WERI-Rb-1 (cell line): Measurements from ENCODE around the gene TALDO1.

Source experiments
- DNase-seq: peaks from one replicate; pipeline ENCODE4 v3.0.0-alpha.2; 2020
- H3K27ac ChIP-seq: fragments of 250-450 bp; sonication (Bioruptor Pico); 2 replicates; pipeline ENCODE4 v1.5.1; 2020; ENCODE audit warnings: mild to moderate bottlenecking, moderate library complexity
- H3K27me3 ChIP-seq: fragments of 250-450 bp; sonication (Bioruptor Pico); 2 replicates; pipeline ENCODE4 v1.5.1; 2021; ENCODE audit warnings: mild to moderate bottlenecking, low read depth, moderate library complexity; ENCODE audit not compliant: insufficient read depth, severe bottlenecking
- H3K36me3 ChIP-seq: fragments of 250-450 bp; sonication (Bioruptor Pico); 2 replicates; pipeline ENCODE4 v1.5.1; 2020; ENCODE audit warnings: mild to moderate bottlenecking, moderate library complexity
- H3K4me3 ChIP-seq: 2 replicates; pipeline ENCODE4 v1.5.1; 2011; ENCODE audit warnings: low read depth, mild to moderate bottlenecking, control low read depth, low read length
- H3K9me3 ChIP-seq: fragments of 250-450 bp; sonication (Bioruptor Pico); 2 replicates; pipeline ENCODE4 v1.5.1; 2021; ENCODE audit warnings: mild to moderate bottlenecking, moderate library complexity; ENCODE audit not compliant: severe bottlenecking
- CTCF ChIP-seq: IDR thresholded peaks from 2 replicates; pipeline ENCODE4 v1.5.1; 2011; ENCODE audit warnings: low read depth, mild to moderate bottlenecking, control low read depth, inconsistent platforms, low read length

TALDO1 gene

DNA sequence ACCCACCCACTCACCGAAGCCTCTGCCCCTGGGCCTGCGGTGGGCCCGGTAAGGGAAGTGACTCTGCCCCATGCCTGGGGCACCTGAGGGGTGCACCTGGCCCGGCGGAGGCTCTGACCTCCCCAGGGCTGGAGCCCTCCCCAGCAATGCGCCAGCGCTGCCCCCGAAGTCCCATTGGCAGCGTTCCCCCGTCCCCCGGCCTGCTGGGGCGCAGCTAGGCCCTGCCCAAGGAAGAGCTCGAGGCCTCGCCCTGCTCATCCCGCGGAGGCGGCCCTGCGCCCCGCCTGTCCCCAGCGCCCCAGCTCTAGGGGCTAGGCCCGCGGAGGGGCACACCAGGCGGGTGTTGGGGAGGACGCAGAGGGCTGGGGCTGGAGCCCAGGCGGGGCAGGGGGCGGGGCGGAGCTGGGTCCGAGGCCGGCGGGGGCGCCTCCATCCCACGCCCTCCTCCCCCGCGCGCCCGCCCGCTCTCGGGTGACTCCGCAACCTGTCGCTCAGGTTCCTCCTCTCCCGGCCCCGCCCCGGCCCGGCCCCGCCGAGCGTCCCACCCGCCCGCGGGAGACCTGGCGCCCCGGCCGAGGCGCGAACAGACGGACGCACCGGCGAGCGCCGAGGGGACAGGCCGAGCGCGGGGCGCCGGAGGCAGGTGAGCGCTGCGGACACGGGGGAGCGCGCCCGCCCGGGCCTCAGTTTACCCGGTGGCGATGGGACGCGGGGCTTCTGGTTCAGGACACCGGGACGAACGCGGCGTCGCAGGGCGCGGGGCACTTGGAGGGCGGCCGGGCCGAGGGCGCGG, 41.4 kb upstream of the TALDO1 start, which contains the start of gene EPS8L2:
Gene EPS8L2 (plus strand): TSS at position 586 of the 793 bp plus-strand sequence. CDS start 3,177 bp downstream, outside the sequence.
- TF ChIP-seq CTCF, result no peak
- Histone ChIP-seq H3K27ac (peak within 1 kb of the TSS; percentile 68), H3K4me3 (no peak within 1 kb of the TSS), H3K9me3 (no peaks in the 10 kb centered on the region), H3K27me3 (no peaks in the 10 kb centered on the region), H3K36me3 (no peaks in the 10 kb centered on the region; the same call in 1 of the 2 replicates)
- DNase-seq, result no peak

GRCh38 chr11:706439-706956, 40.8 kb upstream of the TALDO1 start:
- H3K27me3 ChIP-seq, result no peaks in the 10 kb centered on the region
- TF ChIP-seq CTCF, result no peak
- no peak overlapping the region for H3K4me3 ChIP-seq
- H3K9me3 ChIP-seq, result no peaks in the 10 kb centered on the region
- H3K27ac ChIP-seq, result peak overlapping the region; percentile 68
- no peak for DNase-seq
- no peaks in the 10 kb centered on the region; the same call in 1 of the 2 replicates for H3K36me3 ChIP-seq

DNA sequence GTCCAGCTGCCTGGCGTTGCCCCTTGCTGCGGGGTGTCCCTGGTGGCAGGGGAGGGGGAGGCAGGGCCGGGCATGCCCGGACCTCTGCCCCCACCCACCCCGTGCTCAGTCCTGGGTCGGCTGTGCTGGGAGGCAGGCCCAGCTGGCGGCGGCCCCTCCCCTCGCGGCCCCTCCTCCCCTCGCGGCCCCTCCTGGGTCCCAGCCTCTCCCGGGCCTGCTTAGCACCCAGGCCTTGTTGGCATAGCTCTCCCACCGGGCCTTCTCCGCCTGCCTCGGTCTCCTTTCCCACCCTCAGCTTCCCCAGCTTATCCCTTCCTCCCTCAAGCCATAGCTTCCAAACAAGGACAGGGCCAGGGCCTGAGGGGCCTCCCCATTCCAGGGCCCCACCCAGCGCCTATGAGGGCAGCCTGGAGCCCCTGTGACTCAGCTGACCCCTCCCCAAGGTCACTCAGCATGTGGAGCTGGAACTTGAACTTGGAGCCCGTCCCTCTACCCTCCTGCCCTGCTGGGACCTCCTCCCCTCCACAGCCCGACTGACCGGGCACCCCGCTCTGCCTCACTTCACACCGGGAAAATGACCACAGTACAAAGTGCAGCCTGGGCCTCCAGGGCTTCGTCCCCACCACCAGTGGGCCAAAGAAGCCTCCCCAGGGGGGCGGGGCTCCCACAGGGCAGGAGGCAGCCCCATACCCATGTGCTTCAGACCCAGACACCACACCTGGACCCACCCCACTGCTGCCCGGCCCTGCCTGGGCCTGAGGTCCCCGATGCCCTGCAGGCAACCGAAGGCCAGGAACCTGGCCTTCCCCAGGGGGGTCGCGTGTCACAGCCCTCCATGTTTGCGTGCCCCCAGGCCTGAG, 40.1 kb upstream of the TALDO1 start:
- Histone ChIP-seq H3K9me3 (no peaks in the 10 kb centered on the region), H3K27ac (peak overlapping the region; percentile 68), H3K4me3 (no peak overlapping the region), H3K27me3 (no peaks in the 10 kb centered on the region), H3K36me3 (no peaks in the 10 kb centered on the region)
- peak; percentile 47; the same call in 1 of the 2 replicates for TF ChIP-seq CTCF
- DNase-seq, result peak; percentile 71

DNA sequence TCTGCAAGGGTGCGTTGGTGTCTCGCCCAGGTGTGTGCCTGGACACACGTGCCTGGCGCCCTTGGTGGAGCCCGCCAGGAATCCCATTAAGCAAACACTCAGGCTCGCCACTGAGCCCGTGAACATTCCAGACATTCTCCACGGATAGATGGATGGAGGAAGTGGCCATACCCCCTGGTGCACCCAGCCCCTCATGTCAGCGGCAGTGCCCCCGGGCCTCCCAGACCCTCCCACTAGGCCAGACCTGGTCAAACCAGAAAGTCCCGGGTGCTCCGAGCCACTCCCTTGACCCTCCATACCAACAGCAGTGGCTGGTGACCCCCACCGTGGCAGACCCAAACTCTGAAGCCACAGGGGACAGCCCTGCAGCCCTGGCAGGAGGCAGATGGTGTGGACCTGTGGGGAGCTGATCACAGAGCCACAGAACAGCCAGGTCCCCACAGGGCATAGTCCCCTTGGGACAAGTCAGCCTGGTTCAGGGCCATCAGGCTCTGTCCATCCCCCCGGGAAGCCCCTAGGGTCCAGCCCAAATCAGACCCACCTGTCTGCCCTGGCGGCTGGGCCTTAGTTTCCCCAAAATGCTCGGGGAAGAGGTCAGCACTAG, 39.3 kb upstream of the TALDO1 start:
- Histone ChIP-seq H3K27me3 (no peaks in the 10 kb centered on the region), H3K4me3 (no peak overlapping the region)

DNA sequence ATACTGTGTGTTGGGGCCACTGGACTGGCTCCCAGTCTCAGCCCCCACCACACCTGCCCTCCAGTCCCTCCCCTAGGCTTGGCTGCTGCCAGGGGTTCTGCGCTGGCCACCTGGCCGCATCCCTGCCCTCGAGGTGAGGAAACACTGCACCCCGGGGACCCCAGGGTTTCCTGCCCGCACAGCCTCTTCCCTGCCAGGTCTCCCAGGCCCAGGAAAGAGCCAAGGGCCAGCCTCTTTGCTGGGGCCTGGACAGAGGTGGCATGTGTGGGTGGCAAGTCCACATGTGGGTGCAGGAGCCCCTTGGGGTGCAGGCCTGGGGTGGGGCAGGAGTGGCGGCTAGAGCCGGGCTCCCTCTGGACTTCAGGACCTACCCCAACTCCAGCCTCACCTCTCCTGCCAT, 38.8 kb upstream of the TALDO1 start:
- no peak for TF ChIP-seq CTCF
- no peaks in the 10 kb centered on the region for H3K27me3 ChIP-seq
- H3K27ac ChIP-seq, result no peak overlapping the region
- no peaks in the 10 kb centered on the region for H3K36me3 ChIP-seq
- no peaks in the 10 kb centered on the region for H3K9me3 ChIP-seq
- no peak for DNase-seq
- no peak overlapping the region for H3K4me3 ChIP-seq

More for the DNA sequence above, 39.3 kb upstream of the TALDO1 start:
- no peak for TF ChIP-seq CTCF
- Histone ChIP-seq H3K36me3 (no peaks in the 10 kb centered on the region), H3K9me3 (no peaks in the 10 kb centered on the region), H3K27ac (peak overlapping the region; percentile 68; the same call in 1 of the 2 replicates)
- no peak for DNase-seq
